Left lung (tissue), 10 donors: ENCODE results near the gene TTYH2. TPM values are rescaled to one million over a fixed set of nuclear protein-coding genes. Genes with fewer than 3 reads are reported as not detected.

ENCODE experiments used
- ATAC-seq: fragments of 200-7000 bp; cut with Tn5 transposase; one replicate; pipeline ENCODE4 v1.9.1; 2020; ENCODE audit warnings: moderate library complexity
- DNase-seq, 4 donors: peaks; one replicate each; pipeline ENCODE4 v3.0.0-alpha.2; 2013 to 2020
- H3K27ac ChIP-seq, 2 donors: fragments of 200-600 bp; sonication (generic) in 1 of 2; one replicate each; pipeline versions ENCODE4 v1.5.0 to v1.8.0; 2020 to 2021
- H3K27me3 ChIP-seq, 2 donors: fragments of 200-600 bp; sonication (generic) in 1 of 2; one replicate each; pipeline versions ENCODE4 v1.5.0 to v1.8.0; 2020 to 2021
- H3K36me3 ChIP-seq, 2 donors: fragments of 200-600 bp; sonication (generic) in 1 of 2; one replicate each; pipeline versions ENCODE4 v1.5.0 to v1.8.0; 2020 to 2021
- H3K4me1 ChIP-seq, 2 donors: fragments of 200-600 bp; one replicate each; pipeline ENCODE4 v1.8.0; 2021
- H3K4me3 ChIP-seq, 2 donors: fragments of 200-600 bp; sonication (generic) in 1 of 2; one replicate each; pipeline versions ENCODE4 v1.5.0 to v1.8.0; 2020 to 2021; ENCODE audit warnings: mild to moderate bottlenecking in 1 of 2
- H3K9me3 ChIP-seq, 2 donors: fragments of 200-600 bp; sonication (generic) in 1 of 2; one replicate each; pipeline versions ENCODE4 v1.5.0 to v1.8.0; 2020 to 2021
- intact Hi-C, 2 donors: fragments of 100-400 bp; cut with DNase I; formaldehyde crosslinking; loops; one replicate each; pipeline versions ENCODE4 v1.11.2 to v1.14.2; 2022
- polyA plus RNA-seq, 6 donors: library from polyadenylated mRNA; unstranded; fragments of 120-200 nt; gene quantifications; one replicate each; pipeline ENCODE4 v1.2.1, GENCODE V29; 2013; ENCODE audit not compliant: insufficient read length in 6 of 6
- total RNA-seq, 2 donors: library from RNA; stranded (reverse); fragmentation: NEBNext Ultra II Directional; extraction: Animal tissue kit (Norgen Biotek cat#: 25700); gene quantifications; one replicate each; pipeline ENCODE4 v1.2.1, GENCODE V29; 2021
- TF ChIP-seq, protein P1 (sequence below), 2 donors: fragments of 200-600 bp; sonication (generic) in 1 of 2; IDR thresholded peaks; one replicate each; pipeline versions ENCODE4 v1.5.0 to v1.8.0; 2021; ENCODE audit warnings: antibody characterized with exemption in 2 of 2
- donor health status: DM: no; HTN: yes; CAD: no.
- donor health status: DM: no; HTN: no; CAD: no.

Gene TTYH2
- total and polyA plus RNA-seq, 8 donors: 6.9 to 22.1 (median 16.5) TPM

DNA sequence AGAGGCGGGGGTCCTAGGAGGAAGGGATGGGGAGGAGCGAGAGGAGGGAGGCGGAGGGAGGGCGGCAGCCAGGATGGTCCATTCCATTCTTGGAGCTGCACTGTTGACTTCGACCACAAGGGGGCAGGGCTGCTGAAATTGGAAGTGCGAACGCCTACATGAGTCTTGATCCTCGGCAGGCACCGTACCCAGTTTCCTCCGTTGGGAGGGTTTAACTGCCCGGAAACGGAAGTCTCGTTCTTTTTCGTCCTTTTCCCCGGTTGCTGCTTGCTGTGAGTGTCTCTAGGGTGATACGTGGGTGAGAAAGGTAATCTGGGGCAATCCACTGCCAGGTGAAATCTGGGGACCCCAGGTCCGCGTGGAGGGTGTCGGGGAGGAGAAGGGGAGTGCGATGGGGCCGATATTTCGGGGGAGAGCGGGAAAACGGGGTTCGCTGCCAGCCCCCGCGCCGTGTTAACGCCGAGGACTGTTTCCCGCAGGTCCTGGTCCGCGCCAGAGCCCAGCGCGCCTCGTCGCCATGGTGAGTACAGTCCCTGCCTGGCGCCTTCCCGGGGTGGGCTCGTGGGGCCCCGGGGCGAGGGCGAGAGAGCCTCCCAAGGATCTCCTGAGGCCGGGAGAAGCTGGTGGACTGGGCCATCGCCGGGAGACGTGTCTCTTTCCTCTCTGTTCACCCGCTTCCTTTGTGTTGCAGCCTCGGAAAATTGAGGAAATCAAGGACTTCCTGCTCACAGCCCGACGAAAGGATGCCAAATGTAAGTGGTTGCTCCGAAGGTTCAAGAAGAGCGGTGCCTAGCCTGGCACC lies 9.7 kb upstream of the TTYH2 start, which contains the start of gene RPL38:
RPL38 (plus strand) TSS at position 240 of the 802 bp plus-strand sequence; CDS start at position 518, 278 bp downstream.
- H3K9me3 ChIP-seq: no peaks in the 10 kb centered on the region
- TF ChIP-seq, protein P1, sequence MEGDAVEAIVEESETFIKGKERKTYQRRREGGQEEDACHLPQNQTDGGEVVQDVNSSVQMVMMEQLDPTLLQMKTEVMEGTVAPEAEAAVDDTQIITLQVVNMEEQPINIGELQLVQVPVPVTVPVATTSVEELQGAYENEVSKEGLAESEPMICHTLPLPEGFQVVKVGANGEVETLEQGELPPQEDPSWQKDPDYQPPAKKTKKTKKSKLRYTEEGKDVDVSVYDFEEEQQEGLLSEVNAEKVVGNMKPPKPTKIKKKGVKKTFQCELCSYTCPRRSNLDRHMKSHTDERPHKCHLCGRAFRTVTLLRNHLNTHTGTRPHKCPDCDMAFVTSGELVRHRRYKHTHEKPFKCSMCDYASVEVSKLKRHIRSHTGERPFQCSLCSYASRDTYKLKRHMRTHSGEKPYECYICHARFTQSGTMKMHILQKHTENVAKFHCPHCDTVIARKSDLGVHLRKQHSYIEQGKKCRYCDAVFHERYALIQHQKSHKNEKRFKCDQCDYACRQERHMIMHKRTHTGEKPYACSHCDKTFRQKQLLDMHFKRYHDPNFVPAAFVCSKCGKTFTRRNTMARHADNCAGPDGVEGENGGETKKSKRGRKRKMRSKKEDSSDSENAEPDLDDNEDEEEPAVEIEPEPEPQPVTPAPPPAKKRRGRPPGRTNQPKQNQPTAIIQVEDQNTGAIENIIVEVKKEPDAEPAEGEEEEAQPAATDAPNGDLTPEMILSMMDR (IDR thresholded peaks at IDR 0.05): peak; percentile 81 to 93
- DNase-seq: peak; percentile 91 to 96 (median 94)
- peaks cover 0 to 33% of the 10 kb centered on the region in 2 donors for H3K27me3 ChIP-seq
- H3K27ac ChIP-seq: peak within 1 kb of the TSS; percentile 47 to 83
- intact Hi-C loops: loop anchor here in 1 of 2 donors (10.0 kb wide), 1 partner anchor 151 kb away; no protein-coding TSS in a partner anchor
- peaks cover 18 to 48% of the 10 kb centered on the region in 2 donors for H3K4me1 ChIP-seq
- peak; percentile 95 for ATAC-seq
- H3K36me3 ChIP-seq: peaks cover 0 to 42% of the 10 kb centered on the region in 2 donors
- H3K4me3 ChIP-seq: peak within 1 kb of the TSS; percentile 57 to 85

DNA sequence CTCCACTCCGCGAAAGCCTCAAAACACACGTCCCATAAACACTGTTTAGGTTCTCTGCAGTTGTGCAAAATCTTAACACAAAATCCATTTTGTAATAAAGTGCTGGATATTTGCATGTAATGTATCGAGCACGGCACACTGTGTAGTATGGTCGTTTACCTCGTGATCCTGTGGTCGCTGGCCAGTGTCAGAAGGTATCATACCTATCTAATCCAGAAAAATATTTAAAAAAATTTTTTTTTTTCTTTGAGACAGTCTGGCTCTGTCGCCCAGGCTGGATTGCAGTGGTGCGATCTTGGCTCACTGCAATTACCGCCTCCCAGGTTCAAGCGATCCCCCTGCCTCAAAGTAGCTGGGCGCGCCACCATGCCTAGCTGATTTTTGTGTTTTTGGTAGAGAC lies 8.9 kb upstream of the TTYH2 start:
- ATAC-seq: no peak
- Histone ChIP-seq H3K9me3 (no peaks in the 10 kb centered on the region), H3K36me3 (peaks cover 0 to 50% of the 10 kb centered on the region in 2 donors), H3K4me1 (peaks cover 18 to 52% of the 10 kb centered on the region in 2 donors), H3K27ac (peak overlapping the region; percentile 47 to 83), H3K27me3 (peaks cover 0 to 33% of the 10 kb centered on the region in 2 donors), H3K4me3 (peak overlapping the region; percentile 57 to 85)
- DNase-seq: no peak
- intact Hi-C loops: loop anchor here in 1 of 2 donors (10.0 kb wide), 1 partner anchor 150 kb away; no protein-coding TSS in a partner anchor
- TF ChIP-seq, protein P1 (IDR thresholded peaks at IDR 0.05): no peak

DNA sequence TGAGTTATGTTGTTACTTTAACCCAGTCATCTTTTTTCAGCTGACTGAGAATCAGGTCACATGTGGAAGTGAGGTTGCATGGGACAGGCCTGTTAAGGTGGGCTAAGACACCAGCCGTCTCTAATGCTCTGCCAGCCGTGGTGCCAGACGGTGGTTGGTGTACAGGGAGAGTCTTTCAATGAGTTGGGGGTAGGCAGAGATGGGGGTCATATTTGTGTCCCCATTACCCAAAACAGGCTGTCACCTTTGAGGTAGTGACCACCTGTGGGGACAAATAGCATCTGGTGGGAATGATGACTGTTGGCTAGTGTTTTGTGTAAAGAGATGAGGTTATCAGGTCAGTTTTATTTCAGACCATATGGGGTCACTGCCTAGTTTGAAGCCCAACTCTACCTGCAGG lies 8.1 kb upstream of the TTYH2 start:
- Histone ChIP-seq H3K9me3 (no peaks in the 10 kb centered on the region), H3K4me1 (peaks cover 18 to 56% of the 10 kb centered on the region in 2 donors), H3K4me3 (peak overlapping the region in 1 of 2 donors; percentile 85), H3K27ac (no peak overlapping the region), H3K27me3 (peaks cover 0 to 26% of the 10 kb centered on the region in 2 donors), H3K36me3 (peaks cover 0 to 58% of the 10 kb centered on the region in 2 donors)
- ATAC-seq (no peak), DNase-seq (no peak)
- intact Hi-C loops: loop anchor here in 1 of 2 donors (10.0 kb wide), 1 partner anchor 150 kb away; no protein-coding TSS in a partner anchor
- TF ChIP-seq, protein P1 (IDR thresholded peaks at IDR 0.05): no peak

DNA sequence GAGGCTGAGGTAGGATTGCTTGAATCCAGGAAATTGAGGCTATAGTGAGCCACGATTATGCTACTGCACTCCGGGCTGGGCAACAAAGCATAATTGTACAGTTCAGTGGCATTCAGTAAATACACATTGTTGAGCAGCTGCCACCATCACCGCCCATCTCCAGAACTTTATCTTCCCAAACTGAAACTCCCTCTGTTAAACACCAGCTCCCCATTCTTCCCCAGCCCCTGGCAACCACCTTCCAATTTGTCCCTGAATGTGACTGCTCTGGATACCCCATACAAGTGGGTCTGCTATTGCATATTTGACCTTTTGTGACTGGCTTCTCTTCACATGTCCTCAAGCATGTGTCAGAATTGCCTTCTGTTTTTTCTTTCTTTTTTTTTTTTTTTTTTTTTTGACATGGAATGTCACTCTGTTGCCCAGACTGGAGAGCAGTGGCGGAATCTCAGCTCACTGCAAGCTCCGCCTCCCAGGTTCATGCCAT lies 7.0 kb upstream of the TTYH2 start:
- no peak overlapping the region for H3K4me3 ChIP-seq
- peaks cover 21 to 67% of the 10 kb centered on the region in 2 donors for H3K4me1 ChIP-seq
- no peaks in the 10 kb centered on the region for H3K9me3 ChIP-seq
- peaks cover 0 to 66% of the 10 kb centered on the region in 2 donors for H3K36me3 ChIP-seq
- peaks cover 0 to 15% of the 10 kb centered on the region in 2 donors for H3K27me3 ChIP-seq
- DNase-seq: no peak
- no peak for ATAC-seq
- TF ChIP-seq, protein P1 (IDR thresholded peaks at IDR 0.05): no peak
- no peak overlapping the region for H3K27ac ChIP-seq
- intact Hi-C loops: loop anchor here in 1 of 2 donors (10.0 kb wide), 1 partner anchor 148 kb away; no protein-coding TSS in a partner anchor
